Osteocyte (in vitro differentiated cells): ENCODE results near the gene TBCD. TPM values are rescaled to one million over a fixed set of nuclear protein-coding genes. Genes with fewer than 3 reads are reported as not detected.

ENCODE experiments used
- DNase-seq: peaks from one replicate; pipeline ENCODE4 v3.0.0; 2021; ENCODE audit warnings: mixed read lengths; ENCODE audit not compliant: unreplicated experiment; ENCODE audit errors: extremely low spot score
- H3K27ac Mint-ChIP-seq: one replicate; pipeline ENCODE4 v1.8.0; 2021; ENCODE audit warnings: mild to moderate bottlenecking, mixed read lengths; ENCODE audit not compliant: unreplicated experiment
- H3K27me3 Mint-ChIP-seq: one replicate; pipeline ENCODE4 v1.8.0; 2021; ENCODE audit warnings: mixed read lengths; ENCODE audit not compliant: unreplicated experiment
- H3K36me3 Mint-ChIP-seq: one replicate; pipeline ENCODE4 v1.8.0; 2021; ENCODE audit warnings: mixed read lengths; ENCODE audit not compliant: unreplicated experiment
- H3K4me1 Mint-ChIP-seq: one replicate; pipeline ENCODE4 v1.8.0; 2021; ENCODE audit warnings: mixed read lengths; ENCODE audit not compliant: unreplicated experiment
- H3K4me3 Mint-ChIP-seq: one replicate; pipeline ENCODE4 v1.8.0; 2021; ENCODE audit warnings: mild to moderate bottlenecking, moderate library complexity, mixed read lengths; ENCODE audit not compliant: unreplicated experiment
- H3K9me3 Mint-ChIP-seq: one replicate; pipeline ENCODE4 v1.8.0; 2021; ENCODE audit warnings: mixed read lengths; ENCODE audit not compliant: unreplicated experiment
- total RNA-seq: library from RNA; stranded (reverse); gene quantifications from 2 replicates; pipeline ENCODE4 v1.2.1, GENCODE V29; 2021
- TF ChIP-seq, protein P1 (sequence below): fragments of 200-600 bp; sonication (generic); IDR thresholded peaks from 2 replicates; pipeline ENCODE4 v1.5.0; 2021; ENCODE audit warnings: antibody characterized with exemption, mild to moderate bottlenecking, moderate library complexity

TBCD gene
- total RNA-seq, 1 donor from 2014 or later, result 74.0 TPM

GRCh38 chr17:82754297-82755208 is 2.7 kb downstream of the TBCD start:
- Mint-ChIP-seq H3K9me3 (no peaks in the 10 kb centered on the region), H3K27ac (peak overlapping the region; percentile 12), H3K4me3 (peak overlapping the region; percentile 22)

DNA sequence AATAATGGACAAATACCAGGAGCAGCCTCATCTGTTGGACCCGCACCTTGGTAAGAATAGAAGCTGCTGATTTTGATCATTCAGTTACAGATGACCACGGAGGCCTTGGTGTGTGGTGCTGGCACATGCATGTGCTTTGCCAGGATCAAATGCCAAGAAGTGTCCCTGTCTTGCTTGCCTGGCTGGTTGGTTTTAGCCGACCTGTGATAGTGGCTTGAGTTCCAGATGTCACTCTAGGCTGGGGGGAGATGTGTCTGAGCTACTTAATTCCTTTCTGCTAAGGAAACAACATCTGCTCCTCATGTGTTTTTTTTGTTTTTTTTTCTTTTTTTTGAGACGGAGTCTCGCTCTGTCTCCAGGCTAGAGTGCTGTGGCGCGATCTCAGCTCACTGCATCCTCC is 4.3 kb downstream of the TBCD start:
- TF ChIP-seq, protein P1, sequence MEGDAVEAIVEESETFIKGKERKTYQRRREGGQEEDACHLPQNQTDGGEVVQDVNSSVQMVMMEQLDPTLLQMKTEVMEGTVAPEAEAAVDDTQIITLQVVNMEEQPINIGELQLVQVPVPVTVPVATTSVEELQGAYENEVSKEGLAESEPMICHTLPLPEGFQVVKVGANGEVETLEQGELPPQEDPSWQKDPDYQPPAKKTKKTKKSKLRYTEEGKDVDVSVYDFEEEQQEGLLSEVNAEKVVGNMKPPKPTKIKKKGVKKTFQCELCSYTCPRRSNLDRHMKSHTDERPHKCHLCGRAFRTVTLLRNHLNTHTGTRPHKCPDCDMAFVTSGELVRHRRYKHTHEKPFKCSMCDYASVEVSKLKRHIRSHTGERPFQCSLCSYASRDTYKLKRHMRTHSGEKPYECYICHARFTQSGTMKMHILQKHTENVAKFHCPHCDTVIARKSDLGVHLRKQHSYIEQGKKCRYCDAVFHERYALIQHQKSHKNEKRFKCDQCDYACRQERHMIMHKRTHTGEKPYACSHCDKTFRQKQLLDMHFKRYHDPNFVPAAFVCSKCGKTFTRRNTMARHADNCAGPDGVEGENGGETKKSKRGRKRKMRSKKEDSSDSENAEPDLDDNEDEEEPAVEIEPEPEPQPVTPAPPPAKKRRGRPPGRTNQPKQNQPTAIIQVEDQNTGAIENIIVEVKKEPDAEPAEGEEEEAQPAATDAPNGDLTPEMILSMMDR, result no peak
- H3K36me3 Mint-ChIP-seq, result peaks cover 5% of the 10 kb centered on the region
- no peaks in the 10 kb centered on the region for H3K9me3 Mint-ChIP-seq
- no peak overlapping the region for H3K4me3 Mint-ChIP-seq
- no peaks in the 10 kb centered on the region for H3K27me3 Mint-ChIP-seq
- H3K4me1 Mint-ChIP-seq, result peaks cover 35% of the 10 kb centered on the region
- DNase-seq, result no peak
- H3K27ac Mint-ChIP-seq, result peak overlapping the region; percentile 27

More at GRCh38 chr17:82754297-82755208, 2.7 kb downstream of the TBCD start:
- H3K4me1 Mint-ChIP-seq, result peaks cover 35% of the 10 kb centered on the region
- DNase-seq, result no peak
- TF ChIP-seq, protein P1, result no peak
- H3K27me3 Mint-ChIP-seq, result no peaks in the 10 kb centered on the region
- no peaks in the 10 kb centered on the region for H3K36me3 Mint-ChIP-seq

DNA sequence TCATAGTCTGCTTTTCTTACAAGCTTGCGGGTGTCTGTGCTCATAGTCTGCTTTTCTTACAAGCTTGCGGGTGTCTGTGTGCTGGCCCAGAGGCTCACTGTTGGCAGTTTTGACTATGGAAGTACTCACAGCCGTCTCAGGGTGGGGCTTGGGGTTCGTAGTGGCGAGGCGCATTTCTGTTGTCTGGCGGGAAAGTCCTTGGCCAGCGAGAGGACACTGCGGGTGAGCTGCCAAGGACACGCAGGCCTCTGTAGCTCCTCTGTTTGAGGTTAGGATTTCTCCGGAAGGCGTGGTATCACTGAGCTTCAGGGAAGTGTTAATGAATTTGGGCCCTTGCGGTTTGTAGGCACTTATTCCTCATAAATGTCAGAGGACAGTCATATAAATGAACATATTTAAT is 13.5 kb downstream of the TBCD start:
- DNase-seq, result no peak
- H3K27ac Mint-ChIP-seq, result no peak overlapping the region

DNA sequence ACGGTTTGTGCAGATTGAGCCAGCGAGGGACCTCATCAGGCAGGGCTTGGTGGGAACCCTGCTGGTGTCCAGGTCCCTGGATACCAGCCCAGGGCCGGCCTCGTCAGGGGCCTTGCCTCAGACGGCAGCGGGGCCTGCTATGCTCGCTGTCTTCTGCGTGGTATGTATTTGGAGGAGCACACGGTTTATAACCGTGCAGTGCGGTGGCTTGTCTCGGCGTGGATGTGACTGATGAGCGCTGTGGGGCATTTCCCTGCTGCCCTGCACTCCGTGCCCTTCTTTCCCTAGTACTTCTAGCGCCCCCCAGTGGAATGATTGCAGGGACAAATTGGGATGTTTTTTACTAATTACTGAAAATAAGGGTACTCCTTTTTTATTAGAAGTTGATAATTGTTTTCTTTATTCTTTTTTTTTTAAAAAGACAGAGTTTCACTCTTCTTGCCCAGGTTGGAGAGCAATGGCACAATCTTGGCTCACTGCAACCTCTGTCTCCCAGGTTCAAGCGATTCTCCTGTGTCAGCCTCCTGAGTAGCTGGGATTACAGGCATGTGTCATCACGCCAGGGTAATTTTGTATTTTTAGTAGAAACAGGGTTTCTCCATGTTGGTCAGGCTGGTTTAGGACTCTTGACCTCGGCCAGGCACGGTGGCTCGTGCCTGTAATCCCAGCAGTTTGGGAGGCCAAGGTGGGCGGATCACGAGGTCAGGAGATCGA is 15.3 kb downstream of the TBCD start:
- TF ChIP-seq, protein P1, result peak; percentile 62
- no peaks in the 10 kb centered on the region for H3K27me3 Mint-ChIP-seq
- no peak for DNase-seq
- H3K27ac Mint-ChIP-seq, result no peak overlapping the region
- no peaks in the 10 kb centered on the region for H3K9me3 Mint-ChIP-seq
- no peak overlapping the region for H3K4me3 Mint-ChIP-seq
- no peaks in the 10 kb centered on the region for H3K4me1 Mint-ChIP-seq
- H3K36me3 Mint-ChIP-seq, result peaks cover 22% of the 10 kb centered on the region

More for the DNA sequence above, 13.5 kb downstream of the TBCD start:
- TF ChIP-seq, protein P1, result no peak
- H3K27me3 Mint-ChIP-seq, result no peaks in the 10 kb centered on the region
- no peak overlapping the region for H3K4me3 Mint-ChIP-seq
- H3K36me3 Mint-ChIP-seq, result peaks cover 26% of the 10 kb centered on the region
- H3K4me1 Mint-ChIP-seq, result no peaks in the 10 kb centered on the region
- no peaks in the 10 kb centered on the region for H3K9me3 Mint-ChIP-seq

DNA sequence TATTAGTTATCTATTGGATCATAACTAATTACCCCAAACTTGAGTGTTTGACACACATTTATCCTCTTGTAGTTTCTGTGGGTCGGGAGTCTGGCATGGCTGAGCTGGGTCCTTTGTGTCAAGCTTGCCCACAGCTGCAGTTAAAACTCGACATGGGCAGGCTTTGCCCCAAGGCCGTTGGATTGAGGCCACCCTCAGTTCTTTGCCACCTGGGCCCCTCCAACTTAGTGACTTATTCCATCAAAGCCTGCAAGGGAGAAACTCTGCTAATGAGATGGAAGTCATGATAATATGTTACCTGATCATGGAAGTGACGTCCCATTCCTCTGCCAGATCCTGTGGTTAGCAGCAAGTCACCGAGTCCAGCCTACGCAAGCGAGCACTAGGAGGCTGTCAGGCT is 17.2 kb downstream of the TBCD start:
- H3K36me3 Mint-ChIP-seq, result peaks cover 28% of the 10 kb centered on the region

More for the DNA sequence above, 17.2 kb downstream of the TBCD start:
- no peak for DNase-seq
- H3K4me3 Mint-ChIP-seq, result no peak overlapping the region
- no peaks in the 10 kb centered on the region for H3K27me3 Mint-ChIP-seq
- no peak overlapping the region for H3K27ac Mint-ChIP-seq
- no peaks in the 10 kb centered on the region for H3K4me1 Mint-ChIP-seq
- H3K9me3 Mint-ChIP-seq, result no peaks in the 10 kb centered on the region
- TF ChIP-seq, protein P1, result no peak
